ENCODE results near the gene GAS2L1.
A peak's percentile ranks its signal among the peaks of the same experiment; 100 is the strongest.

The GAS2L1 gene

GRCh38 chr22:29275819-29276565, 30.5 kb upstream of the GAS2L1 start:
- no peak for DNase-seq (ENCODE audit: low spot score)

GRCh38 chr22:29277927-29278326, 28.5 kb upstream of the GAS2L1 start:
- DNase-seq (ENCODE audit: low spot score): no peak

- DNase-seq (ENCODE audit: low spot score): no peak
These were observed 22.3 kb upstream of the GAS2L1 start for GRCh38 chr22:29284196-29284595.

- DNase-seq (ENCODE audit: low spot score): no peak
These were observed 17.6 kb upstream of the GAS2L1 start for GRCh38 chr22:29288837-29289236.

- no peak for DNase-seq (ENCODE audit: low spot score)
These were observed 16.4 kb upstream of the GAS2L1 start for GRCh38 chr22:29290061-29290460.

- DNase-seq (ENCODE audit: low spot score): no peak
These were observed 15.2 kb upstream of the GAS2L1 start for GRCh38 chr22:29291215-29291614.

GRCh38 chr22:29292379-29292778, 14.1 kb upstream of the GAS2L1 start:
- no peak for DNase-seq (ENCODE audit: low spot score)

- DNase-seq (ENCODE audit: low spot score): no peak
These were observed 7.8 kb upstream of the GAS2L1 start for GRCh38 chr22:29298641-29299040.

GRCh38 chr22:29299136-29299900, 7.1 kb upstream of the GAS2L1 start:
- DNase-seq (ENCODE audit: low spot score): no peak

GRCh38 chr22:29300467-29300806, 6.0 kb upstream of the GAS2L1 start:
- DNase-seq (ENCODE audit: low spot score): no peak

- no peak for DNase-seq (ENCODE audit: low spot score)
These were observed 5.4 kb upstream of the GAS2L1 start for GRCh38 chr22:29300807-29301601.

GRCh38 chr22:29301716-29302401, 4.6 kb upstream of the GAS2L1 start:
- DNase-seq (ENCODE audit: low spot score): no peak

GRCh38 chr22:29302402-29302680, 4.1 kb upstream of the GAS2L1 start:
- no peak for DNase-seq (ENCODE audit: low spot score)

GRCh38 chr22:29302681-29303465, 3.6 kb upstream of the GAS2L1 start:
- peak; percentile 52 for DNase-seq (ENCODE audit: low spot score)

- DNase-seq (ENCODE audit: low spot score): no peak
These were observed 645 bp upstream of the GAS2L1 start for GRCh38 chr22:29305836-29306174.

- DNase-seq (ENCODE audit: low spot score): peak; percentile 93
These were observed 565 bp downstream of the GAS2L1 start for GRCh38 chr22:29306835-29307595.

GRCh38 chr22:29307596-29308147, 1.2 kb downstream of the GAS2L1 start:
- no peak for DNase-seq (ENCODE audit: low spot score)

- DNase-seq (ENCODE audit: low spot score): peak; percentile 53
These were observed 1.8 kb downstream of the GAS2L1 start for GRCh38 chr22:29308148-29308790.

GRCh38 chr22:29308791-29309262, 2.4 kb downstream of the GAS2L1 start:
- no peak for DNase-seq (ENCODE audit: low spot score)
